Stomach (tissue), 4 donors: ENCODE measurements around the gene KIF6.

Source experiments
- EP300 ChIP-seq: sonication (generic); formaldehyde crosslinking; IDR thresholded peaks from one replicate; pipeline ENCODE4 v1.6.1; 2017; ENCODE audit warnings: antibody characterized with exemption
- POLR2A ChIP-seq, 4 donors: fragments of 450-650 bp; IDR thresholded peaks; one replicate each; pipeline ENCODE4 v1.6.1; 2016; ENCODE audit warnings: antibody characterized with exemption in 4 of 4, control low read depth in 2 of 4, mild to moderate bottlenecking in 1 of 4, moderate library complexity in 1 of 4
- POLR2AphosphoS5 ChIP-seq, 3 donors: sonication (generic); formaldehyde crosslinking; IDR thresholded peaks; one replicate each; pipeline ENCODE4 v1.6.1; 2016; ENCODE audit warnings: antibody characterized with exemption in 3 of 3
- TF ChIP-seq, protein P1 (sequence below), 7 experiments: fragments of 450-650 bp in 4 of 7; fragments of 200-600 bp in 3 of 7; sonication (generic) in 3 of 7; IDR thresholded peaks; one replicate each; pipeline ENCODE4 v1.5.1; 2016 to 2019; ENCODE audit warnings: antibody characterized with exemption in 7 of 7, control low read depth in 2 of 7, mild to moderate bottlenecking in 1 of 7

DNA sequence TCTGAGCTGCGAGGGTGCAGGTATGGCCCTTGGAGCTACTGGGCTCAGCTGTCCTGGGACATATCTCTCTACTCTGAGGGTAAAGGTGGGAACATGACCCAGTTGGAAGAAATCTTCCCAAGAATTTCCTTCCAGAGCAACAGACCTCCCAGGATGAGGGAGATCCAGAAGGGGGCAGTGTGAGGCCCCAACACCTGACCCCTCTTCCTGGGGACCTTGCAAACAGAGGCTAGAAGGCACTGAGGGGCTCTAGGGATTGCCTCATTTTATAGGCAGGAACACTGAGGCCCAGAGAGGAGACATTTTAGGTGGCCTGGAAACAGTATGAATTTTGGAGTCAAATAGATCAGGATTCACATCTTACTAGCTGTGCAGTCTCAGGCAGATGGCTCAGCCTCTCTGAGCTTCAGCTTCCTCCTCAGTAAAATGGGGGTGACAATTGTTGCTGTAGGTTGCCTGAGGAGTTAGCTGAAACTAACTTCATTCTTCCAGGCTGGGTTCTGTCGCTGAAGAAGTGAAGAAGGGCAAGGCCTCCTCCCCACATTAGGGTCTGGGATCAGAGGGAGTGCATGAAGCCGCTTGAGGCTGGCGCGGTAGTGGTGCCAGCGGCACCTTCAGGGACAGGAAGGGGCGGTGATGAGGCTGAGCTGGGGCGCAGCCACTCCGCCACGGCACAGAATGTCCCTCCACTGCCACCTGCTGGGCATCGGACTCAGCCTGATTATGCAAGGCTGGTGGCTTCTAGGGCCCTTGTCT is 422.4 kb downstream of the KIF6 start:
- TF ChIP-seq, protein P1, sequence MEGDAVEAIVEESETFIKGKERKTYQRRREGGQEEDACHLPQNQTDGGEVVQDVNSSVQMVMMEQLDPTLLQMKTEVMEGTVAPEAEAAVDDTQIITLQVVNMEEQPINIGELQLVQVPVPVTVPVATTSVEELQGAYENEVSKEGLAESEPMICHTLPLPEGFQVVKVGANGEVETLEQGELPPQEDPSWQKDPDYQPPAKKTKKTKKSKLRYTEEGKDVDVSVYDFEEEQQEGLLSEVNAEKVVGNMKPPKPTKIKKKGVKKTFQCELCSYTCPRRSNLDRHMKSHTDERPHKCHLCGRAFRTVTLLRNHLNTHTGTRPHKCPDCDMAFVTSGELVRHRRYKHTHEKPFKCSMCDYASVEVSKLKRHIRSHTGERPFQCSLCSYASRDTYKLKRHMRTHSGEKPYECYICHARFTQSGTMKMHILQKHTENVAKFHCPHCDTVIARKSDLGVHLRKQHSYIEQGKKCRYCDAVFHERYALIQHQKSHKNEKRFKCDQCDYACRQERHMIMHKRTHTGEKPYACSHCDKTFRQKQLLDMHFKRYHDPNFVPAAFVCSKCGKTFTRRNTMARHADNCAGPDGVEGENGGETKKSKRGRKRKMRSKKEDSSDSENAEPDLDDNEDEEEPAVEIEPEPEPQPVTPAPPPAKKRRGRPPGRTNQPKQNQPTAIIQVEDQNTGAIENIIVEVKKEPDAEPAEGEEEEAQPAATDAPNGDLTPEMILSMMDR (IDR thresholded peaks at IDR 0.05), result peak in 5 of 7 experiments; percentile 70 to 93 (median 87)
- TF ChIP-seq POLR2AphosphoS5 (IDR thresholded peaks at IDR 0.05), result peak in 1 of 3 donors; percentile 50
- no peak for TF ChIP-seq EP300
- no peak for TF ChIP-seq POLR2A (IDR thresholded peaks at IDR 0.05)
